ENCODE measurements around the gene ARHGAP8.

ARHGAP8 gene

DNA sequence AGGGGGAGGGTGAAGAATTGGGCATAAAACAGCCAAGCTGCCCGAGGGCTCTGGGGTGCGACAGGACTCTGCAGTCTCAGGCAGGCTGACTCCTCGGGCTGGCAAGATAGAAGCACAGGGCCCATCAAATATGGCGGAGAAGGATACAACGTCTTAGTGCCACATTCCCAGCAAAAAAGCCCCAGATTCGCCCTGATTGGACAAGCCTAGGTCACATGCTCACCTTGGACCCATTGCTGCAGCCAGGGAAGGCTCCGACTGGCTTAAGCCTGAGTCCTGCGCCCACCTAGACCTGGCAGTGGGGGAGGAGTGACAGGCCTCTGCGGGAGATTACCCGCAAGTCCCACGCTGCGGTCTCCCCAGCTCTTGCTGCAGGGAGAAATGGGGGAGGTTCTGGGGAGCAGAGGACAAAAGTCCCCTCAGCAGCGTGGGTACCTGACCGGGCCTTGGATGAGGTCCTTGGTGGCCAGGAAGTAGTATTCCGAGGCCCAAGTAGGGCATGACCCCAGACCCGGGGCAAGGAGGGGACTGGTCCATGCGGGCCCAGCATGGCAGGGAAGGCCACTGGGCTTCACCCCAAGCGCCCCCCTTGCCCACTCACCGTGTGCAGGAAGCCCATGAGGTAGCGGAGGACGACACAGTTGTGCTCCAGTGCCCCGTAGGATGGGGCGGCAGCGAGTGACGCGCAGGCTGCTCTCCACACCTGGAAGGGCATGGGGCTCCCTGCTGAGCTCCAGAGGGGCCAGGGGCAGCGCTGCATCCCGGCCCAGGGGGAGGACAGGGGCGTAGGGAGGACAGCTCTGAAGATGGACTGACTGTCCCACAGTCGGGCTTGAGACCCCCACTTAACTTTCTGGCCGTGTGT, 113.0 kb downstream of the ARHGAP8 start:
- DNase-seq: no peak

- DNase-seq: no peak
Measured at GRCh38 chr22:44869196-44869595, 116.8 kb downstream of the ARHGAP8 start.

DNA sequence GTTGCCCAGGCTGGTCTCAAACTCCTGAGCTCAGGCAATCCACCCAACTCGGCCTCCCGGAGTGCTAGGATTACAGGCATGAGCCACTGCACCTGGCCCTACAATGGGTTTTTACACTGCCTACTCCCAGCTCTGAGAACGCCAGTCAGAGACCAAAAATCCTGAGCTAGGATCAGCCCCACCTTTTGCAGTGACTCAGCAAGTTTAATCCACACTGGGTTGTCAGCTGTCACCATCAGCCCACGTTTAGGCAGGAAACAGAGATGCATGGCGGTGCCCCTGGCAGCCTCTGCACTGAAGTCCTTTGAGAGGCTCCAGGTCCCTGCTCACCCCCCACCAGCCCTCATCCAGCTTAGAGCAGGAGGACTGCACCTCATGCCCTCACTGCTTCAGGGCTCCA, 117.6 kb downstream of the ARHGAP8 start:
- DNase-seq: no peak

- no peak for DNase-seq
Measured at GRCh38 chr22:44871782-44872181, 119.4 kb downstream of the ARHGAP8 start.

DNA sequence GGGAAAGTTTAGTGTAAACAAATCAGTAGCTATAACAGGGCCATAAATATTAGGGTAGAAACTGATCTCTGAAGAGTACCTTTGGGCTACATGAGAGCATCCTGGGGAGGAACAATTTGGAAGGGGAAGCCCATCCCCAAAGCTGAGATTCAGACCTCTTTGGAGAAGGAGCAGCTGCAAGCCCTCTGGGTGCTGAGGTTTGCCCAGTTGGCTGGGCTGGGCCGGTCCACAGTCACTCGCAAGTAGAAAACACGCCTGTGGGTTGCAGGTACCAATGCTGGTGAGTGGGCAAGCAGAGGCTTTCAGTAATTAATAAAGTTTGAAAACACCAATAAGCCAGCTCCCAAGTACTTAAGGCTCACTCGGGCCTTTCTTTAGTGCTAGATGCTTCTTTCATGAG, 124.5 kb downstream of the ARHGAP8 start:
- no peak for DNase-seq

- no peak for DNase-seq
Measured at GRCh38 chr22:44878483-44879300, 126.3 kb downstream of the ARHGAP8 start.

GRCh38 chr22:44879301-44879680, 126.9 kb downstream of the ARHGAP8 start:
- no peak for DNase-seq

GRCh38 chr22:44880610-44881290, 128.4 kb downstream of the ARHGAP8 start:
- no peak for DNase-seq

- no peak for DNase-seq
Measured at GRCh38 chr22:44881624-44882023, 129.2 kb downstream of the ARHGAP8 start.

- no peak for DNase-seq
Measured at GRCh38 chr22:44882226-44882905, 130.0 kb downstream of the ARHGAP8 start.

GRCh38 chr22:44883011-44883421, 130.6 kb downstream of the ARHGAP8 start:
- no peak for DNase-seq

DNA sequence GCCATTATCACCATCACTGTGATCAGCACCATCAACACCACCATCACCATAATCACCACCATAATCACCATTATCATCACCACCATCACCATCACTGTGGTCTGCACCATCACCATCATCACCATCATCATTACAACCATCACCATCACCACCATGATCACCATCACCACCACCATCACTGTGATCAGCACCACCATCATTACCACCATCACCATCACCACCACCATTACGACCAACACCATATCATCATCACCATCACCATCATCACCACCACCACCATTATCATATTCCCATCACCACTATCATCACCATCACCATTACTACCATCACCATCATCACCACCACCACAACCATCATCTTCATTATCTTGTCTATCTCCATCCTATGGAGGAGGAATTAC, 132.2 kb downstream of the ARHGAP8 start:
- no peak for DNase-seq

- no peak for DNase-seq
Measured at GRCh38 chr22:44884968-44885805, 132.8 kb downstream of the ARHGAP8 start.

- no peak for DNase-seq
Measured at GRCh38 chr22:44885806-44886360, 133.5 kb downstream of the ARHGAP8 start.

- no peak for DNase-seq
Measured at GRCh38 chr22:44887941-44888366, 135.6 kb downstream of the ARHGAP8 start.

DNA sequence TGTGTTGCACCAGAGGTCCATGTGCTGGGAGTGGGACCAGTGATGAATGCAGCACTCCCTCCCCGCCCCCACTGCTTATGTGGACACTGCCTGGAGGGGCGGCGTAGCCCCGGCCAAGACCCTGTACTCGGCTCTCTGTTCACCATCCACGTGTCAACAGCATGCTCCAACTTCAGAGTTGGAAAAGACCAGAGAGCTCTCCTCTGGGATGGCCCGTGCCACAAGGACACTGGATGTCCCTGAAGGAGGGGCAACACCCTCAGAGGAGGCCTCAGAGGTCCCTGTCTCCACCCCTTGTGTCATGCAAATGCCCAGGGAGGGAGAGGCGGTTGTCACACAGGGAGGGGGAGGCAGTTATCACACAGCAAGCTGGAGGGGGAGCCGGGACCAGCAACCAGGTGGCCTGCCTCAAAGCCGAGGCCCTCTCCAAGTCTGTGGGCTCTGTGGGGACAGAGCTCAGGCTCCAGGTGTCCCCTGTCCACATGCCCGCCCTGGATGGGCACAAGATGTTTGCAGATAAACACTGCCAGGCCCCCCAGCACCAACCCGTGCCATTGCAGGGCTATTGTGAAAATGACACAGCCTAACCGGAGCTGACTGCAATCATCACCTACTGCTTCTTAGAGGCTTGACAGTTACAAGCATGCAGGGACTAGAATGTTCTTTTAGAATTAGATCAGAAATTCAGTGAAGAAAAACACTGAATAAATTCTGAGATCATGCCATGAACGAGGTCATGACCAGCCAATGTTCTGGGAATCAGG, 136.3 kb downstream of the ARHGAP8 start:
- DNase-seq: no peak

GRCh38 chr22:44889255-44889878, 137.0 kb downstream of the ARHGAP8 start:
- DNase-seq: no peak

GRCh38 chr22:44890416-44891292, 138.3 kb downstream of the ARHGAP8 start:
- DNase-seq: no peak

GRCh38 chr22:44891293-44891747, 138.9 kb downstream of the ARHGAP8 start:
- DNase-seq: no peak

Measured in effector CD4-positive, alpha-beta T cell (primary cell).